WERI-Rb-1 (cell line): ENCODE data around the gene SERF2.
"Not testable (repeated sequence)": the region's sequence is repeated elsewhere in the genome, so short reads cannot be mapped to it uniquely, and the experiment has no call there.

Experiments used
- DNase-seq: peaks from one replicate; pipeline ENCODE4 v3.0.0-alpha.2; 2020
- H3K27ac ChIP-seq: fragments of 250-450 bp; sonication (Bioruptor Pico); 2 replicates; pipeline ENCODE4 v1.5.1; 2020; ENCODE audit warnings: mild to moderate bottlenecking, moderate library complexity
- H3K27me3 ChIP-seq: fragments of 250-450 bp; sonication (Bioruptor Pico); 2 replicates; pipeline ENCODE4 v1.5.1; 2021; ENCODE audit warnings: mild to moderate bottlenecking, low read depth, moderate library complexity; ENCODE audit not compliant: insufficient read depth, severe bottlenecking
- H3K36me3 ChIP-seq: fragments of 250-450 bp; sonication (Bioruptor Pico); 2 replicates; pipeline ENCODE4 v1.5.1; 2020; ENCODE audit warnings: mild to moderate bottlenecking, moderate library complexity
- H3K4me3 ChIP-seq: 2 replicates; pipeline ENCODE4 v1.5.1; 2011; ENCODE audit warnings: low read depth, mild to moderate bottlenecking, control low read depth, low read length
- H3K9me3 ChIP-seq: fragments of 250-450 bp; sonication (Bioruptor Pico); 2 replicates; pipeline ENCODE4 v1.5.1; 2021; ENCODE audit warnings: mild to moderate bottlenecking, moderate library complexity; ENCODE audit not compliant: severe bottlenecking
- CTCF ChIP-seq: IDR thresholded peaks from 2 replicates; pipeline ENCODE4 v1.5.1; 2011; ENCODE audit warnings: low read depth, mild to moderate bottlenecking, control low read depth, inconsistent platforms, low read length

SERF2 gene

GRCh38 chr15:43800286-43801141 is 8.4 kb downstream of the SERF2 start, which contains the start of gene HYPK:
TSS of gene HYPK (plus strand) at chr15:43800599. CDS start at chr15:43800623, 24 bp downstream.
- Histone ChIP-seq H3K36me3 (peaks cover 70% of the 10 kb centered on the region), H3K4me3 (peak within 1 kb of the TSS; percentile 83), H3K27me3 (no peaks in the 10 kb centered on the region), H3K9me3 (no peaks in the 10 kb centered on the region), H3K27ac (peak within 1 kb of the TSS; percentile 97)
- TF ChIP-seq CTCF = no peak
- DNase-seq = peak; percentile 95

GRCh38 chr15:43802676-43803075 is 10.6 kb downstream of the SERF2 start:
- not testable (repeated sequence) for DNase-seq, H3K4me3 ChIP-seq, H3K27ac ChIP-seq, H3K9me3 ChIP-seq, H3K27me3 ChIP-seq
- peaks cover 73% of the 10 kb centered on the region for H3K36me3 ChIP-seq

- TF ChIP-seq CTCF = no peak
- H3K9me3 ChIP-seq = no peaks in the 10 kb centered on the region
- H3K27ac ChIP-seq = no peak overlapping the region
- no peak for DNase-seq
- H3K27me3 ChIP-seq = no peaks in the 10 kb centered on the region
- peaks cover 88% of the 10 kb centered on the region for H3K36me3 ChIP-seq
- H3K4me3 ChIP-seq = no peak overlapping the region
Observed at GRCh38 chr15:43808435-43808950, 16.4 kb downstream of the SERF2 start.

GRCh38 chr15:43808960-43809678 is 17.0 kb downstream of the SERF2 start:
- no peaks in the 10 kb centered on the region for H3K27me3 ChIP-seq
- H3K27ac ChIP-seq = no peak overlapping the region
- DNase-seq = no peak
- H3K36me3 ChIP-seq = peaks cover 91% of the 10 kb centered on the region
- TF ChIP-seq CTCF = no peak
- no peak overlapping the region for H3K4me3 ChIP-seq
- no peaks in the 10 kb centered on the region for H3K9me3 ChIP-seq

GRCh38 chr15:43815064-43815463 is 22.9 kb downstream of the SERF2 start:
- not testable (repeated sequence) for DNase-seq, H3K4me3 ChIP-seq, H3K27ac ChIP-seq, H3K27me3 ChIP-seq, H3K9me3 ChIP-seq
- peaks cover 80% of the 10 kb centered on the region for H3K36me3 ChIP-seq

- peaks cover 8% of the 10 kb centered on the region for H3K9me3 ChIP-seq
- H3K36me3 ChIP-seq = peaks cover 38% of the 10 kb centered on the region
- no peaks in the 10 kb centered on the region for H3K27me3 ChIP-seq
- TF ChIP-seq CTCF = no peak
- H3K4me3 ChIP-seq = no peak overlapping the region
- no peak for DNase-seq
- no peak overlapping the region for H3K27ac ChIP-seq
Observed at GRCh38 chr15:43821505-43821904, 29.4 kb downstream of the SERF2 start.
